ENCODE results near the gene IFRD1.

Gene IFRD1, protein sequence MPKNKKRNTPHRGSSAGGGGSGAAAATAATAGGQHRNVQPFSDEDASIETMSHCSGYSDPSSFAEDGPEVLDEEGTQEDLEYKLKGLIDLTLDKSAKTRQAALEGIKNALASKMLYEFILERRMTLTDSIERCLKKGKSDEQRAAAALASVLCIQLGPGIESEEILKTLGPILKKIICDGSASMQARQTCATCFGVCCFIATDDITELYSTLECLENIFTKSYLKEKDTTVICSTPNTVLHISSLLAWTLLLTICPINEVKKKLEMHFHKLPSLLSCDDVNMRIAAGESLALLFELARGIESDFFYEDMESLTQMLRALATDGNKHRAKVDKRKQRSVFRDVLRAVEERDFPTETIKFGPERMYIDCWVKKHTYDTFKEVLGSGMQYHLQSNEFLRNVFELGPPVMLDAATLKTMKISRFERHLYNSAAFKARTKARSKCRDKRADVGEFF

GRCh38 chr7:112449902-112450806 is at the start of gene IFRD1:
IFRD1 (plus strand) TSS chr7:112450460; CDS start chr7:112450689, 229 bp downstream.
- peak; percentile 98 to 99 for DNase-seq (ENCODE audit: low read depth in 2 of 2)

- no peak for DNase-seq (ENCODE audit: low read depth in 2 of 2)
Measured at GRCh38 chr7:112404321-112404720, 45.9 kb upstream of the IFRD1 start.

DNA sequence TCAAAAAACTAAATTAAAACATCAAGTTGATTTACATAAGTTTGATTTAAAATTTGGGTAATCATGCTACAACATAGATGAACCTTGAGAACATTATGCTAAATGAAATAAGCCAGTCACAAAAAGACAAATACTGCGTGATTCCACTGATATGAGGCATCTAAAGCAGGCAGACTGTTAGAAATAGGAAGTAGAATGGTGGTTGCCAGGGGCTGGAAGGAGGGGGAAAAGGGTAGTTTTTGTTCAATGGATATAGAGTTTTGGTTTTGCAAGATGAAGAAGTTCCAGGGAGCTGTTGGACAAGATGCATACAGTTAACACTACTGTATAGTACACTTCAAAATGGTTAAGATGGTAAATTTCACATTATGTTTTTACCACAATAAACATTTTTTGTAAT is 45.0 kb upstream of the IFRD1 start:
- DNase-seq (ENCODE audit: low read depth in 2 of 2), result no peak

DNA sequence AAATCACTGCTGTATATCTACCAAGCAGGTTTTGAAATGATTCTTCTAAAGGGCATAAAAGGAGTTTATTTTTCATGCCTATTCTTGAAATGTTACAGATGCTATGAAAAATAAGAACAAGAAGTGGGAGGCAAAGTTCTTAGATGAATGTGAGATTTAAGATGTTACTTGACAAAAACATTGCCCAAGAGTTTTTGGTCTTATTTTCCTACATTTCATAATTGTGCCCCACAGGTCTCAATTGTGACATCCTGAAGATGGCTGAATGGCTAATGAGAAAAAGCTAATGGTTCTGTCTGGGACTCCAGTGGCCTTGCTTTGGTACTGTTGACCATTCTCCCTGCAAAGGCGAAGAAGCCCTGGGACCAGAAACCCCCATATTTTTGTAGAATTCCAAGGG is 43.0 kb upstream of the IFRD1 start:
- DNase-seq (ENCODE audit: low read depth in 2 of 2), result no peak

DNA sequence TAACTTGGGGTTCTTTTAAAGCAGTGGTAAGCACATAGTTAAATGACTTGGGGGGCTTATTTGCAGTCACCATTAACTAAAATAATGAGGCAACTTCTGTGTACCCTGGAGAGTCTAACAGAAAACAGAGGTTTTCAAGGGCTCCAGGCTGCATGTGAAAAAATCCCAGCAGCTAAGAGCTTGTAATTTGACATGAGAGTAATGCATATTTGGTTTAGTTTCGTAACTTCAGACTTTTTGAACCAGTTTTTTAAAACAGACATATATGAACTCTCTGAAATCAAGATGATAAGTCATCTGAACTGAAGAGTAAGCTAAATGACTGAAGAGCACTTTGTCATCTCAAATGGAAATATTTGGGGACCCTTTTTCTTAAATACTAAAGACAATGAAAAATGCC is 40.2 kb upstream of the IFRD1 start:
- DNase-seq (ENCODE audit: low read depth in 2 of 2), result no peak

GRCh38 chr7:112411186-112411795 is 39.0 kb upstream of the IFRD1 start:
- DNase-seq (ENCODE audit: low read depth in 2 of 2), result no peak

- no peak for DNase-seq (ENCODE audit: low read depth in 2 of 2)
Measured at GRCh38 chr7:112414855-112415490, 35.3 kb upstream of the IFRD1 start.

DNA sequence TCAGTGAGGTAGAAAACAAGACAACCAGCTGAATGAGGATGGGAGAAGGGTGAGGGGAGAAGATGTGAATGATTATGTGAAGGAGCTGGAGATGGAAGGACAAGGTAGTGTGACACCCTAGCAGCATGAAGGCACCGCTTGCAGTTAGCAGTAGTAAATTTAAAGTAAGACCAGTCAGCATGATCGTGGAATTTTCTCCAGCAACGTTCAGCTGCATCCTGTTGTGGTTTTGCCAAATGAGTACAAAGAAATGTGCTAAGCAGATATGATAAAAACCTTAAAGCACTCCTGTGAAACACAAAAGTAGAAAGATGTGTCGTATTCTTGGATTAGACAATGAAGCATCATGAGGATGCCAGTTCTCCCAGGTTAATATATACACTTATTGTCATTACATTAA is 34.1 kb upstream of the IFRD1 start:
- no peak for DNase-seq (ENCODE audit: low read depth in 2 of 2)

GRCh38 chr7:112419543-112420130 is 30.6 kb upstream of the IFRD1 start:
- DNase-seq (ENCODE audit: low read depth in 2 of 2), result no peak

- no peak for DNase-seq (ENCODE audit: low read depth in 2 of 2)
Measured at GRCh38 chr7:112420236-112420861, 29.9 kb upstream of the IFRD1 start.

- DNase-seq (ENCODE audit: low read depth in 2 of 2), result no peak
Measured at GRCh38 chr7:112421666-112422486, 28.4 kb upstream of the IFRD1 start.

GRCh38 chr7:112422842-112423496 is 27.3 kb upstream of the IFRD1 start:
- peak in 1 of 2 experiments; percentile 11 for DNase-seq (ENCODE audit: low read depth in 2 of 2)

GRCh38 chr7:112423987-112424386 is 26.3 kb upstream of the IFRD1 start:
- DNase-seq (ENCODE audit: low read depth in 2 of 2), result no peak

- no peak for DNase-seq (ENCODE audit: low read depth in 2 of 2)
Measured at GRCh38 chr7:112427984-112428383, 22.3 kb upstream of the IFRD1 start.

DNA sequence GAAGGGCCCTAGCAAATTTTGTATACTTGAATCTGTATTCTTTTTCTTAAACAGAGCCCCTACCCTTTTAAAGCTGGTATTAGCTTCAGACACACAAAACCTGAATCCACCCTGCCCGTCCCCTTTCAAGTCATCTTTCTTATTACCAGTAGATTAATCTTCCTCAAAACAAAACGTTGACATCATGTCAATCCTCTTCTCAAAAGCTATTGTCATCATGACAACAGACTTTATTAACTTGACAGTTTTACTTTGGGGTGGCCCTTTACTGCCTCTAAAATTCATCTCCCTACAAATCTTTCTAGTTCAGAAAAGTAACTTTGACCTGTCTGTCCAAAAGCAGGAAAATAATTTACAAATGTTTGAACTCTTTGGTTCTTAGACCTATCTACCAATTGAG is 21.5 kb upstream of the IFRD1 start:
- no peak for DNase-seq (ENCODE audit: low read depth in 2 of 2)

GRCh38 chr7:112430649-112431048 is 19.6 kb upstream of the IFRD1 start:
- no peak for DNase-seq (ENCODE audit: low read depth in 2 of 2)

DNA sequence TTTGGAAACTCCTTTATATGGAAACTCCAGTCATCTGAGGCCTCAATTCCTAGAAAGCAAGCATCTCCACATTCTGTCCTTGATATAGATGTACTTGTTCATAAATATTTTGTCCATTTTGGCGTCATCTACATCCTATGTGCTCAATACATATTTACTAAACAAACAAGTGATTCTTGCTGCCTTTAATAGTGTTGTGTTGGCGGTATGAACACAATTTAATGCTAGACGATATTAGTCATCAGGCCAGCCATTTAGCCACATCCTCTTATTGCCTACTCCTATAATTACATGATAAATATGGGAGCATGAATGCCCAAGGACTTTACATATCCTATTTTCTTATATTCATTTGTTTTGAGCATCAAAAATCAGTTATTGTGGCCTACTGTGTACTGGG is 18.5 kb upstream of the IFRD1 start:
- no peak for DNase-seq (ENCODE audit: low read depth in 2 of 2)

DNA sequence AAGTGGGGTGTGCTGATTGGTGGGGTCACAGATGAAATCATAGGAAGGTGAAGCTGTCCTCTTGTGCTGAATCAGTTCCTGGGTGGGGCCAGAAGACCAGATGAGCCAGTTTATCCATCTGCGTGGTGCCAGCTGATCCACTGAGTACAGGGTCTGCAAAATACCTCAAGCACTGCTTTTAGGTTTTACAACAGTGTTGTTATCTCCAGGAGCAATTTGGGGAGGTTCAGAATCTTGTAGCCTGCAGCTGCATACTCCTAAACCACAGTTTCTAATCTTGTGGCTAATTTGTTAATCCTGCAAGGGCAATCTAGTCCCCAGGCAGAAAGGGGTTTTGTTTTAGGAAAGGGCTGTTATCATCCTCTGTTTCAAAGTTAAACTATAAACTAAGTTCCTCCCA is 17.0 kb upstream of the IFRD1 start:
- DNase-seq (ENCODE audit: low read depth in 2 of 2), result no peak

GRCh38 chr7:112437072-112437471 is 13.2 kb upstream of the IFRD1 start:
- no peak for DNase-seq (ENCODE audit: low read depth in 2 of 2)

DNA sequence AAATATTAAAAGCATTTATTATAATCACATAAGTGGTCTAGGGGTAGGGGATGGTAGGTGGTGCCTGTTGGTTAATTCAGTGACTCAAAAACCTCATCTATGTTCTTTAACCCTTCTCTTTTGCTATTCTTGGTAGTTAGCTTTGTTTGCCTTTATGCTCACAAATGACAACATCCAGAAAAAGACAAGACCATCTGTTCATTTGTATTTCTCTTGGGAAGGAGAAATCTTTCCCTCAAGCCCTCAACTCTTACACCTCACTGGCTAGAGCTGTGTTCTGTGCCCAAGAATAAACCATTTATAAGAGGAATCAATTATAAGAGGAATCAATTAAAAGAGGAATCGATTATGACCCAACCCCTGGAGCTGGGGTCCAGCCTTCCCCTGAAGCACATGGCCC is 10.8 kb upstream of the IFRD1 start:
- DNase-seq (ENCODE audit: low read depth in 2 of 2), result no peak
